GM18873 (cell line): ENCODE results near the gene SLIT1.

Source experiments
- ATAC-seq: cut with Tn5 transposase; IDR thresholded peaks from one replicate; pipeline ENCODE4 v1.9.1; 2021; ENCODE audit warnings: mild to moderate bottlenecking, moderate library complexity, moderate number of reproducible peaks; ENCODE audit not compliant: unreplicated experiment, low FRiP score

The SLIT1 gene

DNA sequence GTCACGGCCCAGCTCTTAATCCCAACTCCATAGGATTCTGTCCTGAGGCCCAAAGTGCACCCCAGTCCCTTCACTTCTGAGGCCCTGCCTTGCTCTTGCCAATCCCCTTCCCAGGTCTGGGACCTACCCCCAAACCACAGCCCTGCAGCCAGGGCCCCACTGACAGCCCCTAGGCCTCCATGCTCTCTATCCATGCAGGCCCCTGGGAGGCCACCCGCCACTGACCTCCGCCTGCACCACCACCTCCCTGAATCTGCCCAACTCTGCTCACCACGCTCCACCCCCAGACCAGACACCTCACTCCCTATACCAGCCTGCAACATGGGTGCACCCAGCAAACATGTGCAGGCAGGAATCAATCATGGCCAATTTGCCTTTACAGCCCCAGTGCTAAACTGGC is 10.2 kb downstream of the SLIT1 start:
- no peak for ATAC-seq

DNA sequence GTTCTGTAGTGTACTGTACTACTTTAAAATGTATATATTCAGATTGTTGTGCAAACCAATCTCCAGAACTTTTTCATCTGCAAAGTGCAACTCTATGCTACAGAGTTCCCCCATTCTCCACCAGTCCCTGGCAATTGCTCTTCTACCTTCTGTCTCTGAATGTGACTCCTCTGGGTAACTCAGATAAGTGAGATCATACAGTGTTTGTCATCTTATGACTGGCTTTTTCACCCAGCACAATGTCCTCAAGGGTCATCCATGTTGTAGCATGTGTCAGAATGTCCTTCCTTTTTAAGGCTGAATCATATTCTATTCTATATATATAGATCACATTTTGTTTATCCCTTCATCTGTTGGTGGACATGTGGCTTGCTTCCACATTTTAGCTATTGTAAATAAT is 10.8 kb downstream of the SLIT1 start:
- ATAC-seq = no peak

DNA sequence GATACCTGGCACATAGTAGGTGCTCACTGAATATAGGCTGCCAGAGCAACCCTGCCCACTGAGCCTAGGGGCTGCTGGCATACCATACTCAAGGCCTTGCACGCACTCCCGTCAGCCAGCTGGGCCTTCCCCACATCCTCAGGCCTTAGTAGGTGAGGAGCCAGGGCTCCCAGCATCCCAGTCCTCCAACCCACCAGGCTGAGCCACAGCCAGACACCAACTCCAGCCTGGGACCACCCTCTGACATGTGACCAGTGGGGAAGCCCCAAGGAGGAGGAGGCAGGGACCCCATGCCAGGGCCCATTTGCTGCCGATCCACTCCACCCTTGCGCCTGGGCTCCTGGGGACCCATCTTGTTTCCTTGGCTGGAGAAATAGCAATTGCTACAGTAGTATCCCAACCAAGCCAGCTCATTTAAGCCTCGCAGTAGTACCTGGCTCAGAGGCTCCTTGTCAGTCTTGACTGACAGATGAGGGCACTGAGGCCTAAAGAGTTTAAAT is 11.4 kb downstream of the SLIT1 start:
- no peak for ATAC-seq

DNA sequence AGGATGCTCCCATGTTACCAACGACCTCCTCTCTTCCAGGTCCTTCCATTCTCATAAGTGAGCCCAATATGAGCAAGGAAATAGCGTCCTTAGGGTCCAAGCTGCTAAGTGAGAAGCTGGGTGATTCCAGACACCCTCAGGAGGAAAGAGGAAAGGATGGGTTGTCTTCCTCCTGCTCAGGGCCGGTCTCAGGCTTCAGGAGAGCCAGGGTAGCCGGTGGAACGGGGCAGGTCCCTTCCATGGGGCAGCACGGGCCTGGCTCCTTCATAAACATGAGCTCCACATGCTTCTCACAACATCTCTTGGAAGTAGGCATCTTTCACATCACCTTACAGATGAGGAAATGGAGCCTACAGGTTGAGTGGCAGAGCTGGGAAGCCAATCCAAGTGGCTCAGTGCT is 12.7 kb downstream of the SLIT1 start:
- ATAC-seq = no peak

DNA sequence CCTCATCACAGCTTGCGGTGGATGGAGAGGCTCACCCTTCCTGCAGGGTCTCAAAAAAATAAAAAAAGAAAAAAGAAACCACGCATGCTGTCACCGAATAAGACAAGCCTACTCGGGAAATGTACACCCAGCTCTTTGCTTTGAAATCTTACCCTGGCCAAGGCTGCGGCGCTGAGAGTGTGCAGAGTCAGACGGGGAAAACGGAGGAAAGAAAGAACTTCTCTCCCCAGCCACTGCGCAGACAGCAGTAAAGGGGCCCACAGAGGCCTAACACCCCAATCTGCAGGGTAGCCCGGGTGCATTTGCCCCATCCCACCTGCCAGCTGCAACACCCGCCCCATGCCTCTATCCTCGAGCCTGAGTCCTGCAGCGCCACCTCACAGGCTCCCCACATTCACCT is 14.8 kb downstream of the SLIT1 start:
- no peak for ATAC-seq

DNA sequence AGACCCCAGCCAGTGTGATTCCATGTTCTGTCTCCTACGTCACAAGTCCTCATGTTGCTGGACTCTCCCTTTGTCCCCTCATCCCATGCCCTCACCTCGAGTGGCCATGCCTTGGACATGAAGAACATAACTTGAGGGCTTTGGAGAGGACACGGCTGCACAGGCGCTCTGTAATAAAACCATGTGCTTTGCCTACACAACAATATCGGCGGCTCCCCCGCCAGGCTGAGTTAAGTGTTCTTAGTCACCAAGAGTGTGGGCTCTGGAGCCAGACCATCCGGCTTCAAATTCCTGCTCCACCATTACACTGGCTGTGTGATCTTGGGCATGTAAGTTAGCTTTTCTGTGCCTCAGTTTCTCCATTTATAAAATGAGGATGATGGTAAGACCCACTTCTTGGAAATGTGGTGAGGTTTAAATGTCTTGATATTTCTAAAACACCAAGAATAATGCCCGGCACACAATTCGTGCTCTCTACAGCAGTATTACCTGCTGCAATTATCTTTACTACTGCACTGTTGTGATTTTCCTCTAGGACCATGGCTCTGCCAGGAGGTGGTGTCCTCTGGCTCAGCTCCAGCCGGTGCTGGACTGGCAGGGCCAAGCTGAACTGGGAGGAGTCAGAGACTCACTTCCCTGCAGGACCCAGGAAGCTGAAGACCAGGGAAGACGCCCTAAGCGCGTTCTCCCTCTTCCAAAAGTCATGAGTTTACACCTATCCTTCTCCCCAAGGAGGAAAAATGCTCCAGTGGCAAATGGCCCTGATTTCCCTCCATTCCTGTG is 15.7 kb downstream of the SLIT1 start:
- ATAC-seq = no peak

DNA sequence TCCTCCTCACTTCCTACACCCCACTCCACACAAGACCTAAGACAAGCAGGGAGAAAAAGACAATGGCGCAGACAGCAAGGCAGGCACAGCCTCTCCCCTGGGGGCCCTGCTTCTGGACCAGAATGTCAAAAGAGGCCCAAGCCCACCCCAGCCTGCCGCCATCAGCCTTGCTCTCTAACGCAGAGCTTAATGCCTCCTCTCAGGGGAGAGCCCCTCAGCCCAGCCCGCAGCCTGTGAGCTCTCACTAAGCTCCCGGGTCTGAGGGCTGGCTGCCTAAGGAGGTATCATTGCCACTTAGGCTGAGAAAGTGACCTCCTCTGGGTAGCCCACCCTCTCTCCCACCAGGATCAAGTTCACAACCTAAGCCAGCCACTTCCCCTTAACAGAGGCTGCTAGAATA is 16.7 kb downstream of the SLIT1 start:
- no peak for ATAC-seq

GRCh38 chr10:97168645-97169044 is 17.1 kb downstream of the SLIT1 start:
- no peak for ATAC-seq

DNA sequence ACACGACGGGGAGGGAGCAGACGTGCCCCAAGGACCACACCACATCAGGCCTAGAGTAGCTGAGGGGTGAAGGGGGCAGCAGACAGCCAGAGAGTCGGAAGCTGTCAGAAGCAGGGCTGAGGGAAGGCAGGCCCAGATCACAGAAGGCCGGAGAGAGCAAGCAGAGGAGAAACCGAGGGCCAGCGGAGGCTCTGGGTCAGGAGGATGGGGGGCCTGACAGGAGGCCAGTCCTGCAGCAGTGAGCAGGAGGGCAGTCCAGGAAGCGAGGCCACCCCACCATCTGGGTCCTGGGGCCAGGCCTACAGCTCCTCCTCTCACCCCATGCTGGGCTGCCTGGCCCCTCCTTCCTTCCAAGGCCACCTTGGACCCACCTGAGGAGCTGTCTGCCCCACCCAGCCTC is 20.3 kb downstream of the SLIT1 start:
- no peak for ATAC-seq

- no peak for ATAC-seq
These were observed 21.8 kb downstream of the SLIT1 start for GRCh38 chr10:97163781-97164501.

GRCh38 chr10:97163181-97163580 is 22.6 kb downstream of the SLIT1 start:
- no peak for ATAC-seq

- no peak for ATAC-seq
These were observed 26.0 kb downstream of the SLIT1 start for GRCh38 chr10:97159646-97160305.

- no peak for ATAC-seq
These were observed 28.1 kb downstream of the SLIT1 start for GRCh38 chr10:97157578-97158095.

DNA sequence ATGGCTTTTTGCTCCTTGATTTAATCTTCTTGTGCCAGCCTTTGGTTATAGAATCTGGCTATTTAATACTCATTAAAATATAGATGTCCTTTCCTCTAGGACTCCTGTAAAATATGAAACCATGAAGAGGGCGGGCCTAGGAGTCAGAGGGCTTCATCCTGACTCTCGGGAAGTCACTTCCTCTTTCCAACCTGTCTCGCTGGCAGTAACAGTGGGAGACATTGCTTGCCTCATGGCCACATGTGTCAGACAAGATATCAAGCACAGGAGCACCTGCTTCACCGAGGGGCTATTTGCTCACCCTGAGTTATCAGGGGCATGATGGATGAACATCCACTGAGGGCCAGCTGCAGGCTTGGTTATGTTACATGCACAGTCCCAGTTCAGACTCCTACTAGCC is 31.0 kb downstream of the SLIT1 start:
- ATAC-seq = no peak

GRCh38 chr10:97154162-97154561 is 31.6 kb downstream of the SLIT1 start:
- no peak for ATAC-seq

GRCh38 chr10:97153270-97153850 is 32.4 kb downstream of the SLIT1 start:
- no peak for ATAC-seq

DNA sequence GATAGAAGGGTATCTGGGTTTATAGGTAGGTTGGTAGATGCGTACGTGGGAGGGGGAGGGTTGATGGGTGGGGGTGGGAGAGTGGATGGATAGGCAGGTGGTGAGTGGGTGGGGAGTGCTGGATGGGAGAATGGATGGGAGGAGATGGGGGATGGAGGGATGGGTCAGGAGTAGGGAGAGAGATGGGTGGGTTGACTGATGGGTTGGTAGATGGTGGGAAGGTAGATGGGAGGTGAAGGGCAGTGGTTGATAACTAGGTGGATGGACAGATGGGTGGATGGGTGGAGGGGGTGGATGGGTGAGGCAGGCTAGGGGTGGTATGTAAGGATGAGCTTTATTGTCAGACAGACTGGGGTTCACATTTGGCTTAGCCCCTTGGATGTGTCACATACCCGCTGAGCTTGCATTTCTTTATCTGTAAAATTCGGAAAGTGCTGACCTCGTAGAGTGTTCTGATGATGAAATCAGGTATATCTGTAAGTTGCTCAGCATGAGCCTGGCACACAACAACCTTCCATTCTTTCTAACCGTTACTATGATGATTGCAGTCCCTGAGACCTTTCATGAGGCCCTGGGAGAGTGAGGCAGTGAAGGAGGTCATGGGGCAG is 34.3 kb downstream of the SLIT1 start:
- no peak for ATAC-seq

DNA sequence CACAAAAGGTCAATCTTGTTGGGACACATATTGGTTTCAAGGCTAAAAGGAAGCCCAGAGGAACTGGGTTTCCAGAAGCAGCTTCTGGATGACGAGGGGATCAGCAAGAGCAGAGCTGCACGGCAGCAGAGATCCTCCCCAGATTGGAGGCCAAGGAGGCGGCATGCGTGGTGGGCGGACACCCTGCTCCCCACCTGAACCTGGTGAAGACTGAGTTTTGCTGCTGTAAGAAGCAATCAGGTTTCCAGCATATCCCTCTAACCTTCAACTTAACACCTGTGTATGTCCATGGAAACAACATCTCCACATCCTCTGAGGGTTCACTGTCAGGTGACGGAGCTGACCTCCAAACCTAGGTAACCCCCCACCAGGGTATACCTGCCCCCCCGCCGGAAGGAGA is 35.1 kb downstream of the SLIT1 start:
- ATAC-seq = no peak

- no peak for ATAC-seq
These were observed 35.7 kb downstream of the SLIT1 start for GRCh38 chr10:97150013-97150595.

GRCh38 chr10:97149079-97149531 is 36.7 kb downstream of the SLIT1 start:
- ATAC-seq = no peak
